SW 1271 (cell line): Measurements from ENCODE around the gene PLS3.
"Not testable (repeated sequence)": the region's sequence is repeated elsewhere in the genome, so short reads cannot be mapped to it uniquely, and the experiment has no call there.

Experiments used
- DNase-seq, 2 experiments: peaks; one replicate each; lab custom pipeline; 2025; lab: John Stamatoyannopoulos, UW

Gene PLS3

GRCh38 chrX:115609621-115610020 is 48.6 kb downstream of the PLS3 start:
- DNase-seq: no peak

- peak in 1 of 2 experiments; percentile 37 for DNase-seq
Measured at GRCh38 chrX:115616943-115617563, 56.1 kb downstream of the PLS3 start.

GRCh38 chrX:115622534-115622933 is 61.6 kb downstream of the PLS3 start:
- no peak for DNase-seq

GRCh38 chrX:115624916-115625315 is 63.9 kb downstream of the PLS3 start:
- DNase-seq: no peak

GRCh38 chrX:115625572-115626301 is 64.8 kb downstream of the PLS3 start:
- DNase-seq: no peak

GRCh38 chrX:115630204-115630603 is 69.2 kb downstream of the PLS3 start:
- DNase-seq: no peak

GRCh38 chrX:115632455-115632854 is 71.5 kb downstream of the PLS3 start:
- DNase-seq: no peak

GRCh38 chrX:115633397-115633796 is 72.4 kb downstream of the PLS3 start:
- DNase-seq: not testable (repeated sequence)

GRCh38 chrX:115639334-115639880 is 78.4 kb downstream of the PLS3 start:
- DNase-seq: no peak

- no peak for DNase-seq
Measured at GRCh38 chrX:115642311-115642710, 81.3 kb downstream of the PLS3 start.

GRCh38 chrX:115642895-115643530 is 82.0 kb downstream of the PLS3 start:
- DNase-seq: peak in 1 of 2 experiments; percentile 19

- not testable (repeated sequence) for DNase-seq
Measured at GRCh38 chrX:115644397-115644796, 83.4 kb downstream of the PLS3 start.

GRCh38 chrX:115649461-115650063 is 88.6 kb downstream of the PLS3 start:
- no peak for DNase-seq

GRCh38 chrX:115650449-115650848 is 89.5 kb downstream of the PLS3 start:
- no peak for DNase-seq

- no peak for DNase-seq
Measured at GRCh38 chrX:115650916-115651315, 89.9 kb downstream of the PLS3 start.

- no peak for DNase-seq
Measured at GRCh38 chrX:115652221-115652620, 91.2 kb downstream of the PLS3 start.

- no peak for DNase-seq
Measured at GRCh38 chrX:115665122-115665521, 104.1 kb downstream of the PLS3 start.

- peak in 1 of 2 experiments; percentile 1 for DNase-seq
Measured at GRCh38 chrX:115679460-115679859, 118.5 kb downstream of the PLS3 start.

GRCh38 chrX:115687595-115687994 is 126.6 kb downstream of the PLS3 start:
- no peak for DNase-seq

GRCh38 chrX:115689931-115690330 is 129.0 kb downstream of the PLS3 start:
- no peak for DNase-seq

GRCh38 chrX:115690511-115691216 is 129.7 kb downstream of the PLS3 start:
- peak in 1 of 2 experiments; percentile 19 for DNase-seq

GRCh38 chrX:115693476-115693875 is 132.5 kb downstream of the PLS3 start:
- no peak for DNase-seq
